Measurements from ENCODE around the gene GLI3.

Gene GLI3

GRCh38 chr7:41928166-41928565, 308.8 kb downstream of the GLI3 start:
- DNase-seq (ENCODE audit: low read depth), result no peak

- DNase-seq (ENCODE audit: low read depth), result no peak
Observed at GRCh38 chr7:41927380-41927779, 309.6 kb downstream of the GLI3 start.

DNA sequence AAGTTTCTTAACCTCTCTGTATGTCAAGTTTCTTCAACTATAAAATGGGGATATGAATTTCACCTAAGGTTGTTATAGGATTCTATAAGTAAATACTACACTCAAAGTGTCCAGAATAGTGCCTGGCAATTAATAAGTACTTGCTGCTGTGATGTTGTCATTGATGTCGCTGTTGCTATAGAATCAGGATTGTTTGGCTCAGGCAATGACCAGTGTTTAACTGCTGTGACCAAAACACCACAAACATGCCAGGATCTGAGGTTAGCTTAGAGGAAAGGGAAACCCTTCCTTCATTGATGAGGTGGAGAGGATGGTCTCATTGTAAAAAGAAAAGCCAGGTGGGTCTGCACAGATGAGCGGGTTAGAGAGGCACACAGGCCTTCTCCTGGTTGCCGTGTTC, 311.1 kb downstream of the GLI3 start:
- no peak for DNase-seq (ENCODE audit: low read depth)

- no peak for DNase-seq (ENCODE audit: low read depth)
Observed at GRCh38 chr7:41924796-41925195, 312.2 kb downstream of the GLI3 start.

GRCh38 chr7:41922373-41922772, 314.6 kb downstream of the GLI3 start:
- no peak for DNase-seq (ENCODE audit: low read depth)

DNA sequence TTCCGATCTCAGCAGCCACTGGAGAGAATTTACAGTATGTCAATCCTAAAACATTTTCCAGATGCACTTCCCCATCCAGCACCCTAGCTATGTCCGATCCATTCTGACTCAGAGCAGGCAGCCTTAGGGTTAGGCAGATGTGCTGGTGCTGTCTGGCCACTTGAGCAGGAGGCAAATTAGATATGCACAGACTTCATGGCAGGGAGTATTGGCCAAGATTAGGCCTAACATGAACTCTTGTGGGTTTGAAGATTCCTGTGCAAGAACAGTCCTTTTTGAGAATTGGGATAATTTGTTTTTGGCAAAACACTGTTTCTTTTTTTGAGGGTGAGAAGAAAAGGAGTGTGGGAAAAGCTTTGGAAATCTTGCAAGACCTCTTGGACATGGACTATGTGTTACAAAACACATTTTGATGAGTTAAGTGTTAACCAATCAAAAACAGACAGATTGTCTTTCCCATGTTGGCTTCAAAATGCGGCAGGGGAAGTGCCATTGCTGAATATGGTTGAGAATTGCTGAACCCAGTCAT, 315.5 kb downstream of the GLI3 start:
- no peak for DNase-seq (ENCODE audit: low read depth)

GRCh38 chr7:41918597-41918996, 318.4 kb downstream of the GLI3 start:
- DNase-seq (ENCODE audit: low read depth), result no peak

DNA sequence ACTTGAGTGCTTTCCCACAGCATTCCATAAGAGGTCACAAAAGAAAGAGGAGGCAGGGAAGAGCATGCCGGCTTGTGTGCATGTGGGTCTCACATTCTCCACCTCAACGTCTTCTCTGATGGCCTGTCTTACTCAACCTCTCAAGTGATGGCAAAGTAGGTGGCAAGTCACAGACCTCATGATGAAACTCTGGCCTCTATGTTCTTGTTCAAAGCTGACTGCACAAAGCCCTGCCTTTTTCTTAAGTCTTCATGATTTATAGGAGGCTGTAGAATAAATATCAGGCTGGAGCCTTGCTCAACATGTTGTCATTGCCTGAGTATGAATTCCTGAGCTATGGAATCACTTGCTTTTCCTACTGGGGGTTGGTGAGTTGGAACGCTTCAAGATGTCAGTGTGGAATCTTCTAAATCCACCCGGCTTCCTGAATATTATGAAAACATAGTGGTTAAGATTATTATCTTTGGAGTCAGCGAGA, 320.5 kb downstream of the GLI3 start:
- DNase-seq (ENCODE audit: low read depth), result no peak

GRCh38 chr7:41915871-41916270, 321.1 kb downstream of the GLI3 start:
- DNase-seq (ENCODE audit: low read depth), result no peak

- DNase-seq (ENCODE audit: low read depth), result no peak
Observed at GRCh38 chr7:41912851-41913567, 324.0 kb downstream of the GLI3 start.

- no peak for DNase-seq (ENCODE audit: low read depth)
Observed at GRCh38 chr7:41912426-41912825, 324.6 kb downstream of the GLI3 start.

DNA sequence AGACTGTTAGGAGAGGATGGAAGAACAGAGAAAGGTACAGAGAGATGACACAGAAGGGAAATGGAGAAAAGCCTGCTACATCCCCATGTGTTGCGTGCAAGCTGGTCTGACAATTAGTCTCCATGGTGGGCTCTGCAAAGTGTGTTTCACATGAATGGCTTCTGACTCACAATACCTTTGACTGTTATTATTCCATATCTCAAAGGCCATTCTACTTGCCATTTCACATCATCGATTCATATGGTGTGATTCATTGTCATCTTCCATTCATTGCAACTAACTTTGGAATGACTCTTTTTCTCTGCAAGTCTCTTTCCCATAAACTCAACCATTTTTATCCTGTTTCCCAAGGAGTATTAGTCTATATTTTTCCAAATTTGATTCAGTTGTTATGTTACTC, 325.2 kb downstream of the GLI3 start:
- no peak for DNase-seq (ENCODE audit: low read depth)

Measured in stimulated activated CD8-positive, alpha-beta memory T cell treated with anti-CD3 and anti-CD28 coated beads, Interleukin-15, amount 100 ng/mL, for 24 hours (primary cell).